ENCODE results near the gene GAL3ST3.

The GAL3ST3 gene

DNA sequence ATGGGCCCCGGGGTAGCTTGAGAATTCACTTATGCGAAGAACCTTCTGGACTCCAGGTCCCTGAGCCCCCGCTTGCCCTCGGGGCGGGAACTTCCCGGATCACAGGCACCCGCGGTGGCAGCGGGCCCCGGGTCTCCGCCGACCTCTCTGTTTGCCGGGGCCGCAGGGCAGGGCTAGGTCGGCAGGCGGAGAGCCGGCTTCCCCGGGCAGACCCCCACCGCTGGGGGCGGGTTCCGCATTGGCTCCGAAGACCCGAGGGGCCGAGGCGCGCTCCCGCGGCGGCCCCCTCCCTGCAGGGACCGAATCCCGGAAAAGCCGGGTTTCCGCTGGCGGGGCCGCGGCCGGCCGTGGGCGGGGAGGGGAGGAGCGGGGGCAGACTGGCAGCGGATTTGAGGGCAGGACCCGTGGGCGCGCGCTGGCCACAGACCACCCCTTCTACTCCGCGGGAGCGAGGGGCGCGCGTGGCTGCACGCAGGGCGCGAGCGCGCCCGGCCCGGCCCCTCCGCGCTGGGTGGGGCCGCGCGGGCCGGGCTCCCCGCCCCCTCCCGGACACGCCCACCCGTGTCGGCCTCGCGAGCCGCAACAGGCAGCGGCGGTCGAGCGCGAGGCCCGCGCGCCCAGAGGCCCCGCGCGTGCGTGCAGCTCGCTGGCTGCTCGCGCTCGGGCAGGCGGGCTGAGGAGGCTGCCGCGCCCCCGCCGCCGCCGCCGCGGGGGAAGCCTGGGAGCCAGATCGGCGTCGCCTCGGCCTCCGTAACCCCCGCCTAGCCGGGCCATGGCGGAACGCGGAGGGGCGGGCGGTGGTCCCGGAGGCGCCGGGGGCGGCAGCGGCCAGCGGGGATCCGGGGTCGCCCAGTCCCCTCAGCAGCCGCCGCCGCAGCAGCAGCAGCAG, 21.0 kb upstream of the GAL3ST3 start, which contains the start of gene PACS1:
TSS of gene PACS1 (plus strand) at position 558 of the 889 bp plus-strand sequence. CDS start at position 773, 215 bp downstream.
- DNase-seq: peak; percentile 81

DNA sequence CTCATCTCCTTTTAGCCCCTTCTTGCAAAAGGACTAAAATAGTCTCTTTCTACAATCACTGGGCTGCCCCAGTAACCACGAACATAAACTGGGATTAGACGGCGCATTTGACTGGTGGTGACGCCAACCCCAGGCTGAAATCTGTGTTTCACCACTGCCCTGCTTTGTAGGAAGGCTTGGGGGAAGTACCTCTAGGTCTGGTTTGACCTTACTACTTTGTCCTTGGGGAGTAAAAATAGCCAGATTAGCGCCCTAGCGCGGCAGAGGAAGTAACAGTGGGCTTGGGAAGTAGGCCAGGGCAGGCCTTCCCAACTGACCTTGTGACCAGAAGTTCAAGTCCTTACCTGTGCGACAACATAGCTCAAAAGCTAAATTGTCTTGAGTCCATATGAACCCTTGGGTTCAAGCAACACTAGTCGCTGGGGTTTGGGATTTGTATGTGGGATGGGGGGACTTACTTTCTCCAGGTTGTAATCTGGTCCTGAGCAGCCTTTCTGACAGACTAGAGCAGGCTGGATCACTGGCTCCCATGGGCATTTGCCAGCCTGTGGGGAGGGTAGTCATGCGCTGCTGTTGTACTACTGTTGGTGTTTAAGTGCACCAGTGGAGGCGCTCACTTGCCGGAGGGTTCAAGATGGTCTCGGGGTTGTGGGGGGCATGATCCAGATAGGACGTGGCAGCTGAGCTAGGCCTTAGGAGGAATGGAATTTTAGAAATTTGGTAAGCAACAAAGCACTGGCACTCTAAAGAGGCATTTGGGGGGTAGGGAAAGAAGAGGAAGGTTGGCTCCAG, 20.2 kb upstream of the GAL3ST3 start:
- DNase-seq: peak; percentile 28

DNA sequence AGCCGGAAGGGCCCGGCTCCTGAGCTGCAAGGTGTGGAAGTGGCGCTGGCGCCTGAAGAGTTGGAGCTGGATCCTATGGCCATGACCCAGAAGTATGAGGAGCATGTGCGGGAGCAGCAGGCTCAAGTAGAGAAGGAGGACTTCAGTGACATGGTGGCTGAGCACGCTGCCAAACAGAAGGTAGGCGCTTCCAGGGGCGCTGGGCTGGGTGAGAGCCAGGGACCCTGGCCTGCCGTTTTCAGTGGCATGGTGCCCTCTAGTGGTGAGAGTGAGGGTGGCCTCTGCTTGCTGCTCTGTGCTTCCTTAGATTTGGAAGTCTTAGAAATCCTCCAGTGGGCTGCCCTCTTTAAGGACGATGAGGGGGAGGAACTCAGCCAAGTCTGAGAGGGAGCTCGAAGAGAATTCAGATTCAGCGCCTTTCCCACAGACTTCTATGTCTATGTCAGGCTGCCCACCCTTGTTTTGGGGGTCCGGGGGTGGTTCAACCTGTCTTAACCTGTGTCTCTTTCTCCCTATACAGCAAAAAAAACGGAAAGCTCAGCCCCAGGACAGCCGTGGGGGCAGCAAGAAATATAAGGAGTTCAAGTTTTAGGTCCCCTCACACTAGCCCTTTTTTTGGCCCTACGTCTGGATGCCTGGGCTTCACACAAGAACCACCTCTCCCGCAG, 19.3 kb upstream of the GAL3ST3 start:
- DNase-seq: peak; percentile 78

DNA sequence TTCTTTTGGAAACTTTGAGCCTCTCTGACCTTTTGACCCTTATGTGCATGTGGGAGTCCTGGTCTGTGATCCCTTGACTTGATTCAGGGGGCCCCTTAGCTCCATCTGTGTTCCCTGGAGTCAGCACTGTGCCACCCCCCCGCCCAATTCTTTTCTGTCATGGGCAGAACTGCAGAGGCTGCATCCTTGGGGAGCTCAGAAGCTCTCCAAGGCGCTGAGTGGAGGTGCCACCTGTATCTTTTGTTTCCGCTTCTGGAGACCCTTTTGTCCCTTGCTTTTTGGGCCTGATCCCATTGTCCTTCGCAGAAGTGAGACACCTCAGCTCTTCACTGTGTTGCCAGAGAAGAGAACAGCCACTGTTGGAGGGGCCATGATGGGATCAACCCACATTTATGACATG, 18.7 kb upstream of the GAL3ST3 start:
- no peak for DNase-seq

DNA sequence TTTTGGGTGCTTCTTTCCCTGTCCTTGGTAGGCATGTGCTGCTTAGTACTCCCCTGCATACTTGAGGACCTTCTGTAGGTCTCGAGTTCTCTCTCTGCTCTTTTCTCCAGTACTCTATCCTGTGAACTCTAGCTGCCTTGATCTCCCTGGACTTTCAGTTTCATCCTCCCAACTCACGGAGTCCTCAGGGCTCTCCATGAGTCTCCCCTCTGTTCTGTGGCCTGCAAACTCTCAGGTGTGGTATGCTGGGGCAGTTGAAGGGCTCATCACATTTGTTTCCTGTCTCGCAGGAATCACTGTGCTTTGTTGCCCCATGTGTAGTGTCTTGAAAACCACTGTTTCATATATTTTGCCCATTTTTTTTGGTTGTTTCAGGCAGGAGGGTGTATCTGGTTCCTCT, 17.8 kb upstream of the GAL3ST3 start:
- DNase-seq: no peak

DNA sequence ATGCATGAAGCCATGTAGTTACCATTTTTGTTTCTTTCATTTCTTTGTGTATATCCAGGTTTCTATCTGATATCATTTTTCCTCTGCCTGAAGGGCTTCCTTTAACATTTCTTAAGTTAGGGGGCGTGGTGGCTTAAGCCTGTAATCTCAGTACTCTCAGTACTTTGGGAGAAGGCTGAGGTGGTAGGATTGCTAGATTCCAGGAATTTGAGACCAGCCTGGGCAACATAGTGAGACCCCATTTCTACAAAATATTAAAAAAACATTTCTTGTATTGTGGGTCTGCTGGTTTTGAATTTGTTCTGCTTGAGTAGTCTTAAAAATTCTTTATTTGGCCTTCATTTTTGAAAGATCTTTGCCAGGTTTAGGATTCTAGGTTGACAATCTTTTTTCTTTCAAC, 15.6 kb upstream of the GAL3ST3 start:
- no peak for DNase-seq

DNA sequence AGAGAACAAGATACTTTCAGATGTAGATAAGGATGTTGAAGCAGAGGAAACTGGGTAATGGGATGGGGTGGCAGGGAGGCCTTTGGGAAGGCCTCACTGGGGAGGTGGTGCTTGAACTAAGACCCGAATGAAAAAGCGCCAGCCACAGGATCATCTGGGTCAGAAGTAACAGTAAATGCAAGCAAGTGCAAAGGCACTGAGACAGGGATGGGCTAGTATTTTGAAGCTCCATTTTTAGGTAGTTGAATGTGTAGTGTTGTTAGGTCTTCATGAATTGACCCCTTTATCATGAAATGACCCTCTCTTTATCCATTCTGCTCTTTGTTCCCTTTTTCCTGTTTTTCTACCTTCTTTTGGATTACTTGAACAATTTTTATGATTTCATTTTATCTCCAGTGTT, 14.9 kb upstream of the GAL3ST3 start:
- DNase-seq: no peak

DNA sequence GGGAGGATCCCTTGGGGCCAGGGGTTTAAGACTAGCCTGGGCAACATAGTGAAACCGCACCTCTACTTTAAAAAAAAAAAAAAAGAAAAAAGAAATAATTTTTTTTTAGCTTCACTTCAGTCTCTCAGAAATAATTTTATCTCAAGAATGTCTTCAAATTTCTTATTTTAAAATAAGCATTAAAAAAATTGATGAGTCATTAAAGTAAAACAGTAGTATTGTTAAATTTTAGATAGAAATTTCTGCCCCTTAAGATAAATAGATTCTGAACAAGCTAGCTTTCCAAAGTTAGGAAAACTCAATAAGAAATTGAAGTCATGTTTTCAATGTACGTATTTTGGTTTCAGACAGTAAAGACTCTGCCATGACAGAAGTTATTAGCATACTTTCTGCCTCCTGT, 13.4 kb upstream of the GAL3ST3 start:
- DNase-seq: no peak

DNA sequence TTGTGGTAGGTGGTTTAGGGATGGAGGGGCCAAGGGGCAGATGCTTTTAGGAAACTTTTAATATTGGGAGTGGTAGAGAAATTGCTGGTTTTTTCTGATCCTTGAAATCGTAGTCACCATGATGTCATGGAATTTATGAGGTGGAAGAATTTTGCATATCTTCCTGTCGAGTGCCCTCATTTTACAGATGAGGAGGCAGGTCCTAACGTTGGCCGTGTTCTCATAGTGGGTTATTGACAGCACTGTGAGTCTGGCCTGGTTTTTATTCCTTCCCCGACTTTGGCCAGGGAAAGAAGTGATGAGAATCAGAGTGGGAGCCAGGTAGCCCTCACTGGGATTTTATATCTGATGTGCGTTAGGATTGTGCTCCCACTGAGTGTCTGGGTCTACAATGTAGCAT, 12.3 kb upstream of the GAL3ST3 start:
- no peak for DNase-seq

DNA sequence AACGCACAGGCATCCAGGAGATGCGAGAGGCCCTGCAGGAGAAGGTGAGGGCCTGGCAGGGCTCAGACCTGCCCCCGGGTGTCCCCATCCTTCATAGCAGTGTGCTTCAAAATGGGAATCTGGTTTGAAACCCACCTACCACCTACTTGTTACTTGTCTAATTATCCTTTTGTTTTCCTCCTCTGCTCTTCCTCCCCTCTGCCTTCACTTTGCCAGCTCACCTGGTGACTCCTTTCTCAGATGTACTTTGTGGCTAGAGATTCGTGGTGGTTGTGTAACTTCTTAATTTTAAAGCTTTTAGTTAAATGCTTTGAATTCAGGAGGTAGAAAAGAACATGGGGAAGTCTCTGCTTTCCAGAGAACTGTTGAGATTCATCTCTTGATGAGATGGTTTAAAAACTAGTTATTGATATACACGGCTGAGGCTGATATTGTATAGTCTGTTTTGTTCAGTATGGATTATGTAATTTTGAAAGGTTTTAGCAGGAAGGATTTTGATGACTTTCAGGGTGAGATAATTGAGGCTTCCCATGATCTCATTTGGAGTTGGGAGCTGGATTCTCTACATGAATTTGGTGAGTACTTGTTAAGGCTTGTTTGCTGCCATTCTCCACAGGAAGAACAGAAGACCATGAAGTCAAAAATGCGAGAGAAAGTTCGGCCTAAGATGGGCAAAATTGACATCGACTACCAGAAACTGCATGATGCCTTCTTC, 11.2 kb upstream of the GAL3ST3 start:
- no peak for DNase-seq

DNA sequence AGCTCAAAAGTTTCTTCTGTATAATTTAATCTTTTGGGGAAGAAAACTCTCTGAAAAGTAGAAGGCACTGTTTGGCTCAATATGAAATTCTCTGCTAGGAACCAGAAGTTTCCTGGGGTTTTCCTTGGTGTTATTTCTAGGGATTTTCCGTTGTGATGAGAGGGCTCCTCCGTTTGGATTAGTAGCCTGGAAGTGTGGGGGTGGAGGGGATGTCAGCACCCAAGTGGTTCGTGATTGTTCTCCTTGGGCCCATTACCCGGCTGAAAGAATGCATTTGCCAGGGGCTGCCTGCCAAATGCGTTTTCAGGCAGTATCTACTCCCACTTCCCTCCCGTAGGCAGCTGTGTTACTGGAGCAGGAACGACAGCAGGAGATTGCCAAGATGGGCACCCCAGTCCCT, 7.5 kb upstream of the GAL3ST3 start:
- no peak for DNase-seq

DNA sequence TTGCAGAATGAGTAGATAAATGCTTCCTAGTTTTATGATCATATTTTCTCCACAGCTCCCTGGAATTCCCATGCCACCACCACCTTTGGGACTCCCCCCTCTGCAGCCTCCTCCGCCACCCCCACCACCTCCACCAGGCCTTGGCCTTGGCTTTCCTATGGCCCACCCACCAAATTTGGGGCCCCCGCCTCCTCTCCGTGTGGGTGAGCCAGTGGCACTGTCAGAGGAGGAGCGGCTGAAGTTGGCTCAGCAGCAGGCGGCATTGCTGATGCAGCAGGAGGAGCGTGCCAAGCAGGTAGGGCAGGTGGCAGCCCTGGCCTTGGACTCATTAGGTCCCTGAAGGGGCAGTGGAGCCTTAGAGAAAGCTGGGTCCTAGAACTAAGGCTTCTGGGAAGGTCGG, 6.1 kb upstream of the GAL3ST3 start:
- DNase-seq: no peak

DNA sequence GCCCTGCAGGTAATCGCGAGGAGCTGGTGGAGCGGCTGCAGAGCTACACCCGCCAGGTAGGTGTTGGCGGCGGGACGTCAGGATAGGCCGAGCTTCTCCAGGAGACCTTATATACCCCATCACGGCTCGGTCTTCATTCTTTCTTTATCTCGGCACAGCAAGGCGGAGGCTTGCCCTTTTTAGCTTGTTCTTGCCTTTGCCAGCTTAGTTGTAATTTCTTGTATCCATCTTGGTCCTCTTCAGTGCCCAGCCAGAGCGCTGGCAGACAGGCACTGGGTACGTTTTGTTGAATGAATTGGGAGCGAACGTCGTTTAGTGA, 3.7 kb upstream of the GAL3ST3 start:
- no peak for DNase-seq

DNA sequence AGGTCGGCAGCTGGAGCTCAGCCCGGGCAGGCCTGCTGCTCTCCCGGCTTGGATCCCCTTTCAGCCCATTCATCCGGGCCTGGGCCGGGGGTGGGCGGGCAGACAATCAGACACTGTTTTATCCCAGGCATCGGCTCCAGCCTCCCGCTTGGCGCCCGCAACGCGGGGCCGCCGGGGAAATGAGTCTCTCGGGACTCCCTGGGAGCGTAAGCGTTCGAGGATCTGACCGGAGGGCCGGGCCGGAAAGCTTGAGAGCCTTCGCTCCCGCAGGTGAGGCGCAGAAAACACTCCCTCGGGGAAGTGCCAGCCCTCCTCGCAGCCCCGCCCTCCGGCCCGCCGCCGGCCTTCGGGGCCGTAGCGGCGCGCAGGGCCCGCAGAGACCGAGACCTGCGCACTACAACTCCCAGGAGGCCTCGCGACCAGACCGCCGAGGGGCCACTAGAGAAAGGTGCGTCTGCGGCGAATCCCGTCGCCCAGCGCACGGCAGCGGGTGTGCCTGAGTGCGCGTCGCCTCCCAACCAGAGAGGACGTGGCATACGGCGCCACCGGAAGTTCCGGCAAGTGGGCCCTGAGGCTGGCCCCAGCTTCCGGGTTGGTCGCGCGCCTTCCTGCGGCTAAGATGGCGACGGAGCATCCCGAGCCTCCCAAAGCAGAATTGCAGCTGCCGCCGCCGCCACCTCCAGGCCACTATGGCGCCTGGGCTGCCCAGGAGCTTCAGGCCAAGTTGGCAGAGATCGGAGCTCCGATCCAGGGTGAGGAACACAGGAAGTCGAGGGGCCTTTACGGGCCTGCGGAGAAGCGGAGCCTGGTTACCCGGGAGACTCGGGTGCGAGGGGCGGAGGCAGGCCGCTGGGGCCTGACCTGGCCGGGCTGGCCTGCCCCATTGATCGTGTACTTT, 3.1 kb upstream of the GAL3ST3 start, which contains the start of gene SF3B2:
TSS of gene SF3B2 (plus strand) at position 599 of the 898 bp plus-strand sequence. CDS start at position 620, 21 bp downstream.
- DNase-seq: peak; percentile 99

DNA sequence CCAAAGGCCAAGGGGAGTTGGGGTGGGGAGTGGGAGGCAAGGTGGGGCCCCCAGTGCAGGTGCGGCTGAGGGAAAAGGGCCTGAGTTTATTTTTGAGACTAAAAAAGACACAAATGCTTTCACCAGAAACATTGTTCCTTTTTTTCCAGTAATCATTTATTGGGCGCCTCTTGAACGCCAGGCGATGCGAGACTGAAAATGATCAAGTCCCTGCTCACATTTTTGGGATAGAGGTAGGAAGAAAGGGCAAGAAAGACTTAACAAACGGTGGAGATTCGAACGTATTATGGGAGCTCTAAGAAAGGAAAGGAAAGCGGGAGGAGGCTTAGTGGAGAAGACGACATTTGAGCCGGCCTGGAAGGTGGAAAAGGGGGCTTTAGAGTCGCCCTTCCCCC, 2.4 kb upstream of the GAL3ST3 start:
- no peak for DNase-seq

DNA sequence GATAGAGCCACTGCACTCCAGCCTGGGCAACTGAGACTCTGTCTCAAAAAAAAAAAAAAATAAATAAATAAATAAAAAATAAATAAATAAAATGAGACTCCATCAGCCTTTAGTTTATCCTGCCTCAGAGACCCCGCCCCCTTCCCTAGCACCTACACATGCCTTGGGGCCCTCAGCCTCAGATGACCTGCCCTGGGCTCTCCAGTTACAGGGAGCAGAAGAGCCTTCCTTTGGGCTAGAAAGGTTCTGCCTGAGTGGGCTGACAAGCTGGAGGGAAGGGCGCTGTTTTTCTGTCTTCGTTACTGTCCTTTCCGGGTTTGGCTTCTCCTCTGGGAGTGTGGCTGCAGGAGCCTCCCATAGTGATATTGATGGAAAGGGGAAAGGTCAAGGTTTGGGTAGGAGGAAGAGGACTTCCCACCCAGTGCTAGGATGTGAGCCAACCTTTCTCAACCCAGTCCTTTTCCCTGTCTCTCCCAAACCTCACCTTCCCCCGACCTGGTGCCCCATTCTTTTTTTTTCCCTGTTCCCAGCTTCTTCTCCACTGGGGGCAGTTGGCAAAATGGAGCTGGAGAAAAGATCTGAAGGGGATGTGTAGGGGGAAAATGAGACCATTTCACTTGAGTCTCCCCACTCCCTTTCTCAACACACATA, 1.7 kb upstream of the GAL3ST3 start:
- DNase-seq: no peak

DNA sequence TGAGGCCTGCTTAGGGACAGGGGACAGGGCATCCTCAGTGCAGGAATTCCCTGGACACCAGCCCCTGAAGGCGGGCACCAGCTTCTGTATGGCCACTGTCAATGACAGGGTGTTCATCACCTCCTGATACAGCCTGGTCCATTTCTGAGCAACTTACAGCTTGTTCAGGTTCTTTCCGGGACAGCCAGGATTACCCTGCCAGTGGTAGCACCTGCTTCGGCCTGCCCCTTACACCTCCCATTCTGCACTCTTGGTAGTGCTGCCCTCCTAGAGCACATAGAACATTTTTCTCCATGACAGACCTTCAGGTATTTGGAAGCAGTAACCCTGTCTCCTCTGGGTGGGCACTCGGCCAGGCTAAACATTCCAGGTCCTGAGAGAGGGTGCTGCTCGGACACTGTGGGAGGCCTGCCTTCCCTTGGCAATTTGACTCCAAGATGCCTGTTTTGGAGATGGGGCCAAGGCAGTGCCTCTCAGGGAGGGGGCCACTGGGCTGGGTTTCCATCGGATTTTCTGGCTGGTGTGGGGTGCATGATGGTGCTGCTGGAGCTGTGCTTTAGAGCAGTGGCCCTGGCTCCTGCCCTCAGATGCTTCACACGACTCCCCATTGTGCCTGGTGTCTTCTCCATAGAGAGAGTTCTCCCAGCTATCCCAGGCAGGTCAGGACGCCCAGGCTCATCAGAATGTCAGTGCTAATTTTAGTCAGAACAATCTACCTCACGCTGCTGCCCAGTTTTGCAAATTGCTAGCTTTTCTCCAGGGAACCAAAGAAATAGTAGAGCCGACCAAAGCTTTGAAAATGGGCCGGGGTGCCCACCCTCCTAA, 1.2 kb downstream of the GAL3ST3 start:
- DNase-seq: no peak

DNA sequence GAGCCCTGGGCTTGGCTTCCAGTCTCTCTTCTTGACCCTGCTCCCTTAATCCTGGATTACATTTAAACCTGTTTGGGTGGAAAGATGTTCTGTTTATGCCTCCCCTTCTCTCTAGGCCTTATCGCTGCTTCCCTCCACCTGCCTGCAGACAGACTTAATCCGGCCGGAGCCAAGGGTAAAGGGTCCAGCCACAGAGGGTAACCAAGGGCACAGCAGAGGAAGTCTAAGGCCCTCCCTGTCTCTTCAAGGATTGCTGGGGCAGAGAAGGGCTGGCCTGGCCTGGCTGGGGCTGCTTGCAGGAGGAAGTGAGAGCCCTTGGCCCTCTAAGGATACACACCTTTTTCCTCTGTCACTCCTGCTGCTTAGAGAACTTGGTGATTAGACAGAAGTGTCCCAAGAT, 2.1 kb downstream of the GAL3ST3 start:
- DNase-seq: no peak

DNA sequence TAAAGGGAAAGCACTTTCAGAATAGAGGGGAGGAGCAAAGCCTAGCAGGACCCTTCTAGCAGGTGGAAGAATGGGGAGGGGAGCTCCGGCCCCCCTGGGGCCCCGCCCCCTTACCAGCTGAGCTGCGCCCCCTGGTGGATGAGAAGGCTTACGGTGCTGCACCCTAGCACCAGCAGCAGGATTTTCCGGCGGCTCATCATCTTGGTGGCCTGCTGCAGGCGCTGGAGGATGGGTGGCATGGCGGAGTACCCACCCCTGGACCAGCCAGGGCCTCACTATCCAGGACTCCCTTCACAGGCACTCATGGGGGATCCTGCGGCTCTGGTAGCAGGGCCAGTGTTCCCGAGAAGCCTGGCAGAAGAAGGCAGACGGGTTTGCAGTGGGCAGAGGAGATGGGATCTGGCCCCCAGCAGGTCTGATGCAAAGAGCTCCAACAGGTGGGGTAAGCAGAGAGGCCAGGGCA, 3.8 kb downstream of the GAL3ST3 start:
- peak; percentile 86 for DNase-seq

DNA sequence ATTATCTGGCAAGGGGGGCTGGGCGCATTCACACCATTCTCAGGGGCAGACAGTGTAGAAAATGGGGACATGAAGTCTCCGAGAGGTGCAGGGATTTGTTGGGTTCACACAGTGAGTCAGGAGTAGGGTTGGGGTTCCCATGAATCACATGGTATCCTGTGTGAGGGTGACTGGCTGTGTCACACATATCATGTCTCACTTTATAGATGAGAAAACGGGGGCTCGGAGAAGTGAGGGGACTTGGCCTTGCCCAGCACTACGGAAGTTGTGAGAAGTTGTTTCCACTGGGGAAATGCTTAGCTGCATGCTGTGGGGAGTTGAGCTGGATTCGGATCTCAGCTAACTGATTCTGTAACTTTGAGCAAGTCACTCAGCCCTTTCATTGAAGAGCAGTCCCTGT, 4.2 kb downstream of the GAL3ST3 start:
- peak; percentile 22 for DNase-seq
